H1 (cell line): ENCODE measurements around the gene HYAL1. TPM values are rescaled to one million over a fixed set of nuclear protein-coding genes. Genes with fewer than 3 reads are reported as not detected.
A peak's percentile ranks its signal among the peaks of the same experiment; 100 is the strongest.

Experiments used
- CTCF ChIA-PET: fragments of 300-600 bp; sonication (Branson Sonifier 250); formaldehyde crosslinking; loops from one replicate; lab custom pipeline; 2021; ENCODE audit not compliant: partially characterized antibody; lab: Charles Lee
- POLR2A ChIA-PET: fragments of 300-600 bp; sonication (Branson Sonifier 250); formaldehyde crosslinking; loops from one replicate; lab custom pipeline; 2021; ENCODE audit warnings: inconsistent platforms; ENCODE audit not compliant: partially characterized antibody; lab: Charles Lee
- DNase-seq, 2 experiments: peaks; one replicate each; pipeline versions ENCODE4 v3.0.0 to v3.0.0-alpha.2; 2010 to 2022; ENCODE audit warnings: low spot score in 2 of 2, low read depth in 1 of 2, mixed read lengths in 1 of 2
- FAIRE-seq: peaks from 2 replicates; lab custom pipeline; 2011; peaks lifted over from hg19 to GRCh38; lab: Jason Lieb, UNC
- H2AFZ ChIP-seq: 2 replicates; pipeline ENCODE4 v1.8.1; 2012; ENCODE audit warnings: low read length, inconsistent platforms
- H2AK5ac ChIP-seq: 2 replicates; pipeline ENCODE4 v1.6.1; 2013; ENCODE audit warnings: low read depth, low read length
- H2BK120ac ChIP-seq: replicated peaks from 2 replicates; pipeline ENCODE3; 2013; ENCODE audit warnings: low read depth, low read length, inconsistent platforms
- H2BK12ac ChIP-seq: 2 replicates; pipeline ENCODE4 v1.6.1; 2013; ENCODE audit warnings: low read depth, low read length
- H2BK15ac ChIP-seq: 2 replicates; pipeline ENCODE4 v1.6.1; 2013; ENCODE audit warnings: low read length
- H2BK20ac ChIP-seq: 2 replicates; pipeline ENCODE4 v1.6.1; 2013; ENCODE audit warnings: low read length
- H2BK5ac ChIP-seq: 2 replicates; pipeline ENCODE4 v1.6.1; 2013; ENCODE audit warnings: low read depth, low read length
- H3K14ac ChIP-seq: 2 replicates; pipeline ENCODE4 v1.6.1; 2013; ENCODE audit warnings: inconsistent platforms; ENCODE audit not compliant: insufficient read length
- H3K18ac ChIP-seq: 2 replicates; pipeline ENCODE4 v1.6.1; 2013; ENCODE audit warnings: low read length; ENCODE audit errors: extremely low read depth
- H3K23ac ChIP-seq: 2 replicates; pipeline ENCODE4 v1.6.1; 2013; ENCODE audit warnings: inconsistent platforms; ENCODE audit not compliant: insufficient read length
- H3K23me2 ChIP-seq: 2 replicates; pipeline ENCODE4 v1.6.1; 2013; ENCODE audit warnings: low read depth, low read length
- H3K27ac ChIP-seq: 2 replicates; pipeline ENCODE4 v1.6.1; 2011; ENCODE audit warnings: low read depth, low read length, inconsistent platforms
- H3K27me3 ChIP-seq, 4 experiments: replicated peaks in 1 of 4; 1 replicate in 1 of 4; 2 replicates in 3 of 4; pipeline versions ENCODE4 v1.6.1 to v1.8.1; 2011 to 2013; ENCODE audit warnings: low read length in 3 of 4, mild to moderate bottlenecking in 3 of 4, inconsistent platforms in 2 of 4, mixed read lengths in 2 of 4, moderate library complexity in 1 of 4; ENCODE audit not compliant: control insufficient read depth in 3 of 4, insufficient read depth in 3 of 4; ENCODE audit errors: extremely low read depth in 1 of 4
- H3K36me3 ChIP-seq, 4 experiments: 2 replicates each; pipeline versions ENCODE4 v1.6.1 to v1.8.1; 2011 to 2013; ENCODE audit warnings: mild to moderate bottlenecking in 4 of 4, low read length in 3 of 4, moderate library complexity in 2 of 4, control low read depth in 1 of 4, inconsistent platforms in 1 of 4; ENCODE audit not compliant: insufficient read depth in 4 of 4, control insufficient read depth in 2 of 4
- H3K4ac ChIP-seq: replicated peaks from 2 replicates; pipeline ENCODE3; 2013; ENCODE audit warnings: low read length, low read depth, mixed read lengths, inconsistent platforms; ENCODE audit not compliant: insufficient read length
- H3K4me1 ChIP-seq, 4 experiments: replicated peaks in 1 of 4; 1 replicate in 1 of 4; 2 replicates in 3 of 4; pipeline versions ENCODE4 v1.6.1 to v1.8.1; 2011 to 2013; ENCODE audit warnings: low read length in 3 of 4, inconsistent platforms in 2 of 4, mixed read lengths in 1 of 4; ENCODE audit not compliant: insufficient read depth in 4 of 4, control insufficient read depth in 3 of 4
- H3K4me2 ChIP-seq, 2 experiments: 2 replicates each; pipeline versions ENCODE4 v1.6.1 to v1.8.1; 2011 to 2013; ENCODE audit warnings: low read depth in 2 of 2, low read length in 2 of 2, control low read depth in 1 of 2, inconsistent platforms in 1 of 2, mild to moderate bottlenecking in 1 of 2; ENCODE audit not compliant: insufficient read depth in 1 of 2
- H3K4me3 ChIP-seq, 4 experiments: fragments of 200-600, 300-600 bp in 1 of 4; sonication (generic), shearing (Covaris generic), sonication (Bioruptor Twin) in 1 of 4; 2 replicates each; pipeline versions ENCODE4 v1.5.1 to v1.8.1; 2011 to 2016; ENCODE audit warnings: low read length in 4 of 4, low read depth in 3 of 4, control low read depth in 2 of 4, inconsistent platforms in 2 of 4, mild to moderate bottlenecking in 2 of 4, mixed read lengths in 1 of 4, moderate library complexity in 1 of 4; ENCODE audit not compliant: insufficient read depth in 2 of 4; ENCODE audit errors: extremely low read depth in 1 of 4
- H3K56ac ChIP-seq: replicated peaks from 2 replicates; pipeline ENCODE3; 2013; ENCODE audit warnings: low read depth, mild to moderate bottlenecking, mixed read lengths, low read length, inconsistent platforms; ENCODE audit not compliant: insufficient read length
- H3K79me1 ChIP-seq: 2 replicates; pipeline ENCODE4 v1.6.1; 2013; ENCODE audit warnings: low read depth, low read length, control low read depth
- H3K79me2 ChIP-seq, 2 experiments: 2 replicates each; pipeline versions ENCODE4 v1.6.1 to v1.8.1; 2012 to 2013; ENCODE audit warnings: low read length in 2 of 2, mild to moderate bottlenecking in 2 of 2, inconsistent platforms in 1 of 2; ENCODE audit not compliant: insufficient read depth in 2 of 2, control insufficient read depth in 1 of 2
- H3K9ac ChIP-seq, 4 experiments: replicated peaks in 1 of 4; 1 replicate in 1 of 4; 2 replicates in 3 of 4; pipeline versions ENCODE4 v1.6.1 to v1.8.1; 2011 to 2013; ENCODE audit warnings: low read depth in 3 of 4, low read length in 3 of 4, control low read depth in 2 of 4, mild to moderate bottlenecking in 2 of 4, moderate library complexity in 2 of 4, inconsistent platforms in 1 of 4; ENCODE audit errors: extremely low read depth in 1 of 4
- H3K9me3 ChIP-seq, 2 experiments: 2 replicates each; pipeline versions ENCODE4 v1.6.1 to v1.8.1; 2012 to 2013; ENCODE audit warnings: mild to moderate bottlenecking in 2 of 2, moderate library complexity in 2 of 2, control low read depth in 1 of 2, inconsistent platforms in 1 of 2, low read depth in 1 of 2, low read length in 1 of 2, mixed read lengths in 1 of 2; ENCODE audit not compliant: insufficient read depth in 2 of 2
- H4K20me1 ChIP-seq, 2 experiments: replicated peaks in 1 of 2; 2 replicates each; pipeline versions ENCODE3 to v1.8.1; 2011 to 2013; ENCODE audit warnings: inconsistent platforms in 2 of 2, low read length in 2 of 2, mild to moderate bottlenecking in 1 of 2; ENCODE audit not compliant: insufficient read depth in 2 of 2, control insufficient read depth in 1 of 2
- H4K5ac ChIP-seq: 2 replicates; pipeline ENCODE4 v1.6.1; 2013; ENCODE audit warnings: low read length, low read depth, mixed read lengths, inconsistent platforms; ENCODE audit not compliant: insufficient read length
- H4K8ac ChIP-seq: 2 replicates; pipeline ENCODE4 v1.8.0; 2013; ENCODE audit warnings: mild to moderate bottlenecking, moderate library complexity, low read length, inconsistent platforms; ENCODE audit not compliant: insufficient read depth; ENCODE audit errors: extremely low read depth
- H4K91ac ChIP-seq: replicated peaks from 2 replicates; pipeline ENCODE3; 2013; ENCODE audit warnings: low read length, mixed read lengths, inconsistent platforms; ENCODE audit not compliant: insufficient read length
- HDAC2 ChIP-seq, 2 experiments: fragments of 300-600 bp in 1 of 2; sonication (generic) in 1 of 2; IDR thresholded peaks; 2 replicates each; pipeline ENCODE4 v1.6.1; 2011 to 2012; ENCODE audit warnings: low read depth in 2 of 2, low read length in 2 of 2, mild to moderate bottlenecking in 2 of 2, moderate library complexity in 2 of 2, borderline replicate concordance in 1 of 2, inconsistent platforms in 1 of 2
- MAX ChIP-seq: IDR thresholded peaks from 2 replicates; pipeline ENCODE4 v1.6.1; 2012; ENCODE audit warnings: inconsistent platforms
- SAP30 ChIP-seq: fragments of 300-600 bp; sonication (generic); IDR thresholded peaks from 2 replicates; pipeline ENCODE4 v1.7.1; 2012; ENCODE audit warnings: low read length, moderate library complexity, mild to moderate bottlenecking, inconsistent platforms; ENCODE audit not compliant: insufficient read depth, insufficient replicate concordance
- SIX5 ChIP-seq: IDR thresholded peaks from 2 replicates; pipeline ENCODE4 v1.6.1; 2011; ENCODE audit warnings: mild to moderate bottlenecking, low read depth, low read length
- SUZ12 ChIP-seq: fragments of 200-600 bp; sonication (generic); IDR thresholded peaks from 2 replicates; pipeline ENCODE4 v1.6.1; 2012; ENCODE audit warnings: mild to moderate bottlenecking, inconsistent platforms, low read length, moderate library complexity, mixed read lengths
- TAF1 ChIP-seq: IDR thresholded peaks from 2 replicates; pipeline ENCODE4 v1.6.1; 2011; ENCODE audit warnings: mild to moderate bottlenecking, low read depth, low read length
- ZNF274 ChIP-seq: IDR thresholded peaks from 2 replicates; pipeline ENCODE4 v1.7.0; 2012; ENCODE audit warnings: low read length, borderline replicate concordance; ENCODE audit errors: extremely low read depth
- WGBS, 2 experiments: shearing (Covaris generic) in 1 of 2; methylation state at CpG; one replicate each; pipeline versions ENCODE4 v1.1.6 to v1.1.7; 2013 to 2015; ENCODE audit warnings: low lambda C conversion rate in 2 of 2, mixed read lengths in 2 of 2, inconsistent platforms in 1 of 2, low coverage in 1 of 2, missing lambda C conversion rate in 1 of 2; ENCODE audit not compliant: insufficient replicate concordance in 2 of 2, insufficient coverage in 1 of 2, insufficient read length in 1 of 2; ENCODE audit errors: extremely low coverage in 1 of 2, missing lambda C conversion rate in 1 of 2; 5-methylcytosine and 5-hydroxymethylcytosine counted together
- polyA plus RNA-seq, 7 experiments: library from polyadenylated mRNA; depleted of rRNA in 3 of 7; stranded (reverse) in 5 of 7; unstranded in 2 of 7; fragments of >200 nt in 5 of 7; fragments of 200-250 nt in 2 of 7; gene quantifications; 1 replicate in 5 of 7; 2 replicates in 1 of 7; 4 replicates in 1 of 7; pipeline versions ENCODE4 v1.2.1 to v1.2.3, GENCODE V29; 2011 to 2013; ENCODE audit warnings: missing spikeins in 2 of 7, mixed read lengths in 2 of 7
- total RNA-seq: library from RNA; stranded (reverse); fragmentation: NEBNext Ultra II Directional; extraction: Animal tissue kit (Norgen Biotek cat#: 25700); gene quantifications from 2 replicates; pipeline ENCODE4 v1.2.1, GENCODE V29; 2021

HYAL1 gene
- total and polyA plus RNA-seq, 2 of the 8 experiments (the other 6 are each of a cell fraction or from before 2014, with no cell fraction given): 2.0 to 5.4 TPM

- Histone ChIP-seq H4K20me1 (peaks cover 15 to 46% of the 10 kb centered on the region in 2 experiments), H3K56ac (no peak overlapping the region), H3K4ac (no peak overlapping the region), H3K36me3 (peaks cover 3 to 16% (median 8%) of the 10 kb centered on the region in 4 experiments; a peak in 6 of 8 replicates), H3K4me3 (no peak overlapping the region), H3K27ac (no peak overlapping the region), H2BK5ac (0 out of 2 replicates have a peak overlapping the region, but pooled peaks have one; percentile 52), H3K9me3 (no peaks in the 10 kb centered on the region), H4K91ac (no peak overlapping the region), H2BK120ac (no peak overlapping the region), H4K8ac (no peak overlapping the region), H2BK12ac (no peak overlapping the region), H3K79me1 (peaks cover 32% of the 10 kb centered on the region), H3K9ac (no peak overlapping the region), H2BK15ac (no peak overlapping the region), H2BK20ac (no peak overlapping the region), H3K79me2 (peaks cover 0 to 57% of the 10 kb centered on the region in 2 experiments; a peak in 3 of 4 replicates), H3K4me2 (no peak overlapping the region), H3K14ac (no peak overlapping the region), H3K27me3 (no peaks in the 10 kb centered on the region), H3K4me1 (peaks cover 5 to 14% (median 9%) of the 10 kb centered on the region in 4 experiments), H2AK5ac (no peak overlapping the region), H3K23ac (no peak overlapping the region), H3K23me2 (no peaks in the 10 kb centered on the region), H2AFZ (no peak overlapping the region), H3K18ac (no peak overlapping the region), H4K5ac (no peak overlapping the region)
- FAIRE-seq (no peak), DNase-seq (no peak)
- WGBS, 2 experiments: 94% methylated on average over 2 of the region's 4 CpGs; no CpG with 5 or more reads in 1 of the 2 experiments
- TF ChIP-seq SIX5 (no peak), SAP30 (no peak), HDAC2 (IDR thresholded peaks at IDR 0.05; ENCODE audit: borderline replicate concordance in 1 of 2, low read depth in 2 of 2, low read length in 2 of 2) (no peak), ZNF274 (no peak), TAF1 (no peak), MAX (no peak), SUZ12 (no peak)
- ChIA-PET CTCF (interaction anchor here (0.8 to 53.5 kb wide), 8 partner anchors 7 to 164 kb away, joined by 3 to 2149 read pairs (median 30); partner anchors contain the start of genes GNAI2, GNAT1, SEMA3B and SLC38A3), POLR2A (interaction anchor here (0.9 to 4.1 kb wide), 4 partner anchors 8 to 39 kb away, joined by 3 to 22 read pairs (median 5); partner anchors contain the start of gene GNAI2)
Measured at GRCh38 chr3:50250514-50250913, 52.9 kb downstream of the HYAL1 start.
